ENCODE data around the gene CCIN.

DNA sequence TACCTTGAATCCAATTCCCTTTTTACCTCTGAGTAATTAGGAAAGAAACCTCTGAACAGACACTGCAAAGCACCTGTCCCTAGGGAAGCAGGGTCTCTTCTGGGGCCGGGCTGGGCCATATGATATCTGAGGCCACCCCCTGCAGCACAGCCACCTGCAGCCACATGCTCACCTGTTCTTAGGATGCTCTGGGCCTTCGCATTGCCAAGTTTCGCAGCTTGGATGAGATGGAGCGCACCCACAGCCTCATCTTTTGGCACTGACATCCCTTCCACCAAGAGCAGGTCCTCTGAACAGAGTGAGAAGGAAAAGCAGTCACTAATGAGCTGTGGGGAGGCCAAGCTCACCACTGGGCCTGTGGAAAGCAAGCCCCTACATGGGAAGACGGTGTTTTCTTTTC, 48.8 kb downstream of the CCIN start:
- no peak for TF ChIP-seq CTCF (IDR thresholded peaks at IDR 0.05)
- no peak for TF ChIP-seq ZFX (IDR thresholded peaks at IDR 0.05; ENCODE audit: borderline replicate concordance)

Measured in 22Rv1 (cell line).